LNCaP clone FGC (cell line): ENCODE data around the gene TBX1.

Experiments used
- DNase-seq: peaks from one replicate; pipeline ENCODE4 v3.0.0-alpha.2; 2011; ENCODE audit warnings: low read depth
- H3K4me3 ChIP-seq: 2 replicates; pipeline ENCODE4 v1.5.1; 2011; ENCODE audit warnings: mild to moderate bottlenecking, low read depth, low read length, control low read depth
- TF ChIP-seq, protein P1 (sequence below): IDR thresholded peaks from 2 replicates; pipeline ENCODE4 v1.5.1; 2012; ENCODE audit warnings: mild to moderate bottlenecking; ENCODE audit not compliant: control insufficient read depth, insufficient read depth; ENCODE audit errors: extremely low read depth

TBX1 gene

DNA sequence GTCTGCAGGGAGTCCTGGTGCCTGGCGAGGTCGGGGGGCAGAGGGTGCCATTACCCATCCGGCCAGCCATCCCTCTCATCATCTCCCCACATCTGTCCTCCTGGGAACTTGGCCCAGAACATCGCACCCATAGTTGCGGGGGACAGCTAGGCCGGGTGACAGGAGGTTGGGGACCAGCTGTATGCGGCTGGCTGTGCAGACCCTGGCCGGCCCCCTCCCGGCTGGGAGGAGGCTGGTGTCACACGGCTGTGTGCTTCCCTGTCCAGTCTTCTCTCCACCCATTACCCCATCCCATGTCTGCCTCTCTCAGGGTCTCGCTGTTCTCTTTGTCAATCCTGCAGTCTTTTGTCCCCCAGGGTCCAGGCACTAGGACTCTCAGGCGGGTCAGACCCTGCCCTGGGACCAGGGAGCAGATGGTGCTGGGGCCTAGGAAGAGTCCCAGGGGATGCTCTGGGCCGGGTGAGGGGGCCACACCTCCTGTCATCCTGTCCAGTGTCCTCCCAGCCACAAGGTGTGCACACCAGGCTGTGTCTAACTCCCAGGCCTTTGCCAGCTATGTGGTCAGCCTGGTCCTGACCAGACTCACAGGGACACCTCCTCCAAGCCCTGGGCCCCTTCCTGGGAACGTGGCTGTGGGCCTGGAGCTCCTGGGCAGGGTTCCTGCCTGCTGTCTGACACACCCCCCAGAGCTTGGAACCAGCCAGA lies 6.4 kb upstream of the TBX1 start:
- no peak for DNase-seq
- TF ChIP-seq, protein P1, sequence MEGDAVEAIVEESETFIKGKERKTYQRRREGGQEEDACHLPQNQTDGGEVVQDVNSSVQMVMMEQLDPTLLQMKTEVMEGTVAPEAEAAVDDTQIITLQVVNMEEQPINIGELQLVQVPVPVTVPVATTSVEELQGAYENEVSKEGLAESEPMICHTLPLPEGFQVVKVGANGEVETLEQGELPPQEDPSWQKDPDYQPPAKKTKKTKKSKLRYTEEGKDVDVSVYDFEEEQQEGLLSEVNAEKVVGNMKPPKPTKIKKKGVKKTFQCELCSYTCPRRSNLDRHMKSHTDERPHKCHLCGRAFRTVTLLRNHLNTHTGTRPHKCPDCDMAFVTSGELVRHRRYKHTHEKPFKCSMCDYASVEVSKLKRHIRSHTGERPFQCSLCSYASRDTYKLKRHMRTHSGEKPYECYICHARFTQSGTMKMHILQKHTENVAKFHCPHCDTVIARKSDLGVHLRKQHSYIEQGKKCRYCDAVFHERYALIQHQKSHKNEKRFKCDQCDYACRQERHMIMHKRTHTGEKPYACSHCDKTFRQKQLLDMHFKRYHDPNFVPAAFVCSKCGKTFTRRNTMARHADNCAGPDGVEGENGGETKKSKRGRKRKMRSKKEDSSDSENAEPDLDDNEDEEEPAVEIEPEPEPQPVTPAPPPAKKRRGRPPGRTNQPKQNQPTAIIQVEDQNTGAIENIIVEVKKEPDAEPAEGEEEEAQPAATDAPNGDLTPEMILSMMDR, result no peak
- no peak overlapping the region for H3K4me3 ChIP-seq

DNA sequence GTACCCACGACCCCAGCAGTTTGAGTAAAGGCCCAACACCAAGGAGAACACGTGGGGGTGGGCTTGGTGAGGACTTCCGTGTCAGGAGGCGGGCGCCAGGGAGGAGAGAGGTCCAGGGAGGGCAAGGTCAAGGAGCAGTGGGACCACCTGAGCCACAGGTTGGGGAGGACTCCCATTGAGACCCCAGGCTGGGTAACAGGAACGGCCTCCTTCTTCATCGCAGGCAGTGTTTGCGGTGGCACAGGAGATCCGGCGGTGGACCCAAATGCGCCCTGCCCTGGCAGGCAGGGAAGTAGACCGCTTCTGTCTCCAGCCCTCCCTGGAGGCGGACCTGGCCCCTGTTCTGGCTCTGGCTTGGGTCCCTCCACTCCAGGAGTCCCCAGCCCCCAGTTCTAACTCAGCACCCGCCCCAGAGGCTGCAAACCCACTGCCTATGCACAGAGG lies 5.9 kb upstream of the TBX1 start:
- TF ChIP-seq, protein P1, result no peak
- H3K4me3 ChIP-seq, result no peak overlapping the region
- no peak for DNase-seq

DNA sequence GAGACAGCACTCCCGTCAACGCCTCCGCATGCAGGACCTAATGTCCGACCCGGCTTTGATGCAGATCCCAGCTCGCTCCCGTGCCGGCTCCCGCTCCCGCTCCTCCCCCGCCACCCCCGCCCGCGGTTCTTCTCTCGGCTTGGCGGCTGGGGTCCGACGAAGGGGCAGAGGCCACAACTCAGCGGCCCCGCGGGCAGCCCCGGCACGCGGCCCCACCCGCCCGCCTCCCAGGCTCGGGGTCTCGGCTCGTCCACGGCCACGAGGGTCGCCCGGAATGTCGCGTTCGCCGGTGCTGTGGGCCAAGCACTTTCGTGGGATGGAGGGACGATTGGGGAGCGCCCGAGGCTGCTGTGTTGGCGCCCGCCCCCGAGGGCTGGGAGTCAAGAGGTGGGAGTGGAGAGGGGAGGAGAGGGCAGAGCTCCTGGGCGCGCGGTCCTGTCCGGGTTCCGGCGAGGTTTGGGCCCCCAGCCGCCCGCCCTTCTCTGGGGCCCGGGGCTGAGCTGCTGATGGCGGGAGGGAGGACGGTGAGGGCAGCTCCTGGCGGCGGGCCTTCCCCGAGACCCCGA lies 5.3 kb upstream of the TBX1 start:
- H3K4me3 ChIP-seq, result no peak overlapping the region
- DNase-seq, result no peak
- TF ChIP-seq, protein P1, result no peak

DNA sequence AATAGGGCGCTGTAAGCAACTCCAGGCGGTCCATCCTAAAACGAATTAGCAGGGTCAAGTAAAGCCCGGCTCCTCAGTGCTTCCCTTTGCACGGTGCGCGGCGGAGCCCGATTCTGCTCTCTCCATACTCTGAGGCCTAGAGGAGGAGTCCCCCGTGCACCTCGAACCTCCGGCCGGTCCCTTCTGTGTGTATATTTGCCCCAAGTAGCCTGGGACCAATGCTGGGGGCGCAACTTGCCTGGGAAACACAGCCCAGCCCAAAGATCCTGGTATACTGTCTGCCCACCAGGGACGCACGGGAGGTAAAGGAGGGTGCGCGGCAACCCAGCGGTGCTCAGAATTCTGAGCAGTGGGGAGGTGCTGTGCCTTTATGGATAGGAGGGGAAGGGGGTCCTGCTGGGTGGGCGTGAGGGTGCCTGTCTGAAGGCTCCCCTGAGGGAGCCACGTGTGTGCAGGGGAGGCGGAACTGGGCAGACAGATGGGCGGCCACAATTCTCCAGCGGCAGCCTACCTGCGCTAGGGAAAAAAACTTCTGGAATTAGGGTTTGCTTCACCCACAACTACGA lies 4.8 kb upstream of the TBX1 start:
- TF ChIP-seq, protein P1, result no peak
- peak overlapping the region; percentile 51 for H3K4me3 ChIP-seq
- no peak for DNase-seq

DNA sequence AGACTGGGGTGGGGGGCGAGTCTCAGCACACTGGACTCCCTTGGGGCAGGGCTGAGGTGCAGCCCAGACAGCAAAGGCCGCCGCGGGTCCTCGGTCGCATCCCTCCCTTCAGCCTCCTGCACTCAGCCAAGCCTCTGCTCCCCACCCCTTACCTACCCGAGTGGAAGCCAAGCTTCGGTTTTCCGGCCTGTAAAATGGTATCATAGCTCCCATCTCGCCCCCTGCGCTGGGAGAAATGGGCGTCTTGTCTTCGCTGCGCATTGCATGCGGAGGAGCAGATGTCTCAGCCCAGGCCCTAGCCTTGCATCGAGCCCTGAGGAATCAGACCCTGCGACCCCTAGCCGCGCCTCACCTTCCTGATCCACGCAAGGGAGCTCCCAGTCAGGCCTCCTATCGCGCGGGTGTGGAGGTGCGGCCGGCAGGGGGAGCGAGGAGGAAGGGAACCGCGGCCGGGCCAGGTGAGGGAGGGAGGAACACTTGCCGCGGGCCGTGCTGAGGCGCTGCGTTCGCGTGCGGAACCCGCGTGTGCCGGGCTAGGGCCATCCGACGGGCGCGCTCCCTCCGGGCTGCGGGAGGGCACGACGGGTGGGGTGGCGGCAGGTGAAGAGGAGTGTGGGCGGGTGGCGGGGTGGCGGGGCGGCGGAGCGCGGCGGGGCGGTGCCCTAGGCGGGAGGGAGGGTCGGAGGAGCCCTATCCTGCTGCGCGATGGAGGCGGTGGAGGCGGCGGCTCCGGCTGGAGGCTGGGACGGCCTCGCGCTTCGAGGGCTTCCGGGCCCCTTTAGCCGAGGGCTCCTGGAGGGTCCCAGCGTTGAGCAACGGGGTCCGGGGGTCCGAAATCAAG lies 4.1 kb upstream of the TBX1 start:
- DNase-seq, result peak; percentile 26
- H3K4me3 ChIP-seq, result peak overlapping the region; percentile 51
- TF ChIP-seq, protein P1, result peak; percentile 88

DNA sequence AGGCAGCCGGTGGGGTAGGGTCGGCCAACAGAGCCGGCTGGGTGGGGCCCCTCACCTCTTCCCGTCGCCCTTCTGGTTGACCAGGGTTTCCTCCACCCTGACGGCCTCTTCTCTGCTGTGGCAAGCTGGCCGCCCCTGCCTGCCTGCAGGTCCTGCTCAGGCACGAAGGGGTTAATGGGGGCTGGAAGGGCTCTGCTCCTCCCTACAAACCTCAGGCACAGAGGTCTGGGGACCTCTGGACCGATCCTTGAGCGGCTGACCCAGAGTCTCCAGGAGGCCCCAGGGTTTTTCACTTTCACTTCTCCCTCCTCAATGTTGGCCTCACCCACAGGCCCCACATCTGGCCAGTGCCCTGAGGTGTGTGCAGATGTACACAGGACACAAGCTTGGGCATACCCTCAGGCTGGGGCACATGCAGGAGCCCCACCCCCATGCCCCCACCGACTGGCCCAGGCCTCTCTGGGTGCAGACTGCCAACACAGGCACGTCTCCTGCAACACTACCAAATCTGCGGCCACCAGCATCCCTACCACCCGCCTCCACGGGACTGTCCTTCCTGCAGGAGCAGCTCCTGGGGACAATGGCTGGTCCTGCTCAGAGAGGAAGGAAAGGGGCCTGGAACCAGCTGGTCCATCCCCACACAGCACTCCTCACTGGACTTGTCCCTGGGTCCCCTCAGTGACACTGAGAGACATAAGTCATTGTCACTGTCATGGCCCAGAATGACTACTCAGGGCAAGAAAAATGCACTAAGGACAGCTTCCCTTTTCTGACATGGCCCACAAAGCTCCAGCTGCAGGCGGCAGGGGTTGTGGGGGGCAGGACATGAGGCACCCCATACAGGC lies 3.2 kb upstream of the TBX1 start:
- DNase-seq, result no peak
- H3K4me3 ChIP-seq, result peak overlapping the region; percentile 51
- TF ChIP-seq, protein P1, result no peak
